Activated B cell treated with CpG ODN at 0.5 μM for 24 hours (primary cell): ENCODE measurements around the gene EGF. TPM values are rescaled to one million over a fixed set of nuclear protein-coding genes. Genes with fewer than 3 reads are reported as not detected.

Experiments
- ATAC-seq: fragments of 200-7000 bp; cut with Tn5 transposase; one replicate; pipeline ENCODE4 v1.10.0; 2021; ENCODE audit warnings: low read depth, mild to moderate bottlenecking, moderate library complexity
- CTCF ChIA-PET: fragments of 350-600 bp; sonication (Branson Sonifier 250); formaldehyde crosslinking; loops from one replicate; lab custom pipeline; 2021; ENCODE audit warnings: antibody characterized with exemption; lab: Charles Lee
- POLR2A ChIA-PET: fragments of 350-600 bp; sonication (Branson Sonifier 250); formaldehyde crosslinking; loops from one replicate; lab custom pipeline; 2021; ENCODE audit warnings: antibody characterized with exemption; lab: Charles Lee
- DNase-seq: peaks from one replicate; pipeline ENCODE4 v3.0.0; 2022
- H3K27ac Mint-ChIP-seq: one replicate; pipeline ENCODE4 v1.8.0; 2020; ENCODE audit warnings: mixed read lengths
- H3K27me3 Mint-ChIP-seq: one replicate; pipeline ENCODE4 v1.8.0; 2021; ENCODE audit warnings: mixed read lengths
- H3K36me3 Mint-ChIP-seq: one replicate; pipeline ENCODE4 v1.8.0; 2021; ENCODE audit warnings: low read depth, mixed read lengths
- H3K4me1 Mint-ChIP-seq: one replicate; pipeline ENCODE4 v1.8.0; 2021; ENCODE audit warnings: mixed read lengths
- H3K4me3 Mint-ChIP-seq: one replicate; pipeline ENCODE4 v1.8.0; 2020; ENCODE audit warnings: mild to moderate bottlenecking, mixed read lengths
- H3K9me3 Mint-ChIP-seq: one replicate; pipeline ENCODE4 v1.8.0; 2020; ENCODE audit warnings: mixed read lengths
- CTCF ChIP-seq: fragments of 200-600 bp; IDR thresholded peaks from one replicate; pipeline ENCODE4 v1.8.0; 2022; ENCODE audit warnings: antibody characterized with exemption, mild to moderate bottlenecking
- intact Hi-C: fragments of 100-400 bp; cut with micrococcal nuclease; formaldehyde crosslinking; loops from one replicate; pipeline ENCODE4 v1.15.1; 2024
- total RNA-seq: library from RNA; stranded (reverse); gene quantifications from 2 replicates; pipeline ENCODE4 v1.2.3, GENCODE V29; 2022

Gene EGF
- total RNA-seq, 1 donor from 2014 or later = not detected

DNA sequence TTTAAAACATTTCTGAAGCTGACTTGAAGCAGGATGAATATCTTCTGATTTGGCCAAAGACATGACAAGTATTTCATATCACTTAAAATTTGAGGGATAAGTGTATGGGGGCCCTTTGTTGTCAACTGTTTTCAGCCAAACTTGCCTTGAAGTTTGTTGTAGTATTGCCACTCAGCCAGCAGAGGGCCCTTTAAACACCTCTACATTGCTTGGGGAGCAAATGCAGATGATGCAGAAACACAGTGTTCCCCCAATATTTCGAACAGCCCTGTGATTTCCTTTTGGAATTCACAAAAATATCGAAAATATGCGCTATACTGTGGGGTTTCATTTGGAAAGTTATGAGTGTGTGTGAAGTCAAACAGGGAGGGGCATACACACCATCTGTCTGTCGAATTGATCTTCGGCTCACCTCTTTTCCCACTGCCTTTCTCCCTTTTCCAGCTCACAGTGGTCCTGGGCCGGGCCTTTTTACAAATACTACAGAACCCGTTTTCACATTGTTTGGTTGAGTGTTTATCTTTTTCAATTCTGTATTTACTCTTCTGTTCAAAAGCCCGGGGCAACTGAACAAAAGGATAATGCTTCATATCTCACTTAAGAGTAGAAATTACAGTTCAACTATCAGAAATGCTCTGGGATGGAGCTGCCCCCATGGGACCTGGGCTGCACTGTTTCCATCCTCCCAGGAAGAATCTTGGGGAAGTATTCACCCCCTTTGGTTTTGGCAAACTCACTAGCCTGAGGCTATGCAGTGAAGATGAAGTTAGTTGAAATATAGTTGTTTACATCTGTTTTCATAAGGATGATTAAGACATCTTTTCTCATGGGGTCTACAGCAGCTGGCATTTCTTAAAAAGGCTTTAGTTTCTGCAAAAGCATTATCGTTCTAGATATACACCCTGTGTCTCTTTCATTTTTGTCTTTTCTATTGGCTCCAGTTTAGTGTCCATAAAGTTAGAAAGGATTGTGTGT, 137.6 kb downstream of the EGF start:
- POLR2A ChIA-PET = interaction anchor here (1.2 kb wide), 1 partner anchor 146 kb away, joined by 3 read pairs; no protein-coding TSS in a partner anchor
- Mint-ChIP-seq H3K27me3 (no peaks in the 10 kb centered on the region), H3K4me1 (no peaks in the 10 kb centered on the region), H3K27ac (no peak overlapping the region), H3K4me3 (no peak overlapping the region), H3K9me3 (no peaks in the 10 kb centered on the region), H3K36me3 (no peaks in the 10 kb centered on the region)
- CTCF ChIA-PET = interaction anchor here (0.6 to 3.3 kb wide), 18 partner anchors 10 to 1981 kb away, joined by 3 to 21 read pairs (median 4); no protein-coding TSS in a partner anchor
- DNase-seq = no peak
- no peak for ATAC-seq
- peak; percentile 29 for TF ChIP-seq CTCF
- intact Hi-C loops = loop anchor here (1.0 to 10.0 kb wide), 3 partner anchors 161 to 1975 kb away; no protein-coding TSS in a partner anchor

- Mint-ChIP-seq H3K9me3 (no peaks in the 10 kb centered on the region), H3K4me1 (peaks cover 10% of the 10 kb centered on the region), H3K4me3 (no peak overlapping the region), H3K27ac (no peak overlapping the region), H3K27me3 (no peaks in the 10 kb centered on the region), H3K36me3 (no peaks in the 10 kb centered on the region)
- DNase-seq (no peak), ATAC-seq (no peak)
- TF ChIP-seq CTCF = no peak
- CTCF ChIA-PET = interaction anchor here (1.5 kb wide), 1 partner anchor 463 kb away, joined by 4 read pairs; no protein-coding TSS in a partner anchor
- intact Hi-C loops = loop anchor here (10.0 kb wide), 1 partner anchor 1970 kb away; no protein-coding TSS in a partner anchor
- POLR2A ChIA-PET = no interaction called here
Measured at GRCh38 chr4:110055158-110055768, 142.6 kb downstream of the EGF start.

DNA sequence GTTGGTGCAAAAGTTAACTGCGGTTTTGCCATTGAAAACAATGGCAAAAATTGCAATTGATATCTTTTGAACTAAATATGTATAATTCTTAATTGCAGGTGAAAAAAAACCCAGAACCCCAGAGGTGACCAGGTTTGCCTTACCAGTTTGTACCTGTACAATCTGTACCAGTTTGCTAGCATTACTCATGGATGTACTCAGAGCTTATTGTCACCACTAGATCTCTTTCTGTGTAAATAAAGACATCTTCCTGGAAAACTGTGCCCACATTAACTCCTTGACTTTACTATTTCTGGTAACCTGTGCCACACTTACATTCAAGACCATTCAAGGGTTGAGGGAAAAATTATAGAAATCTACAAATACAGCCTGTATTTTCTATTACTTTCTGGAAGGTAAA, 146.0 kb downstream of the EGF start:
- Mint-ChIP-seq H3K9me3 (no peaks in the 10 kb centered on the region), H3K27ac (no peak overlapping the region), H3K27me3 (no peaks in the 10 kb centered on the region), H3K4me1 (peaks cover 10% of the 10 kb centered on the region), H3K36me3 (no peaks in the 10 kb centered on the region), H3K4me3 (no peak overlapping the region)
- no peak for TF ChIP-seq CTCF
- ChIA-PET POLR2A (no interaction called here), CTCF (no interaction called here)
- intact Hi-C loops = loop anchor here (10.0 kb wide), 1 partner anchor 1966 kb away; no protein-coding TSS in a partner anchor
- DNase-seq (no peak), ATAC-seq (no peak)

GRCh38 chr4:110059556-110060191, 147.0 kb downstream of the EGF start:
- ATAC-seq (no peak), DNase-seq (no peak)
- TF ChIP-seq CTCF = no peak
- Mint-ChIP-seq H3K36me3 (no peaks in the 10 kb centered on the region), H3K4me1 (peaks cover 10% of the 10 kb centered on the region), H3K4me3 (no peak overlapping the region), H3K9me3 (no peaks in the 10 kb centered on the region), H3K27me3 (no peaks in the 10 kb centered on the region), H3K27ac (no peak overlapping the region)
- intact Hi-C loops = loop anchor here (10.0 kb wide), 1 partner anchor 1965 kb away; no protein-coding TSS in a partner anchor
- ChIA-PET POLR2A (no interaction called here), CTCF (interaction anchor here (1.7 kb wide), 1 partner anchor 10 kb away, joined by 7 read pairs; no protein-coding TSS in a partner anchor)
